H54 (cell line): ENCODE measurements around the gene CDH1.

ENCODE experiments used
- DNase-seq: peaks from one replicate; pipeline ENCODE4 v3.0.0; 2011; ENCODE audit warnings: low spot score, mixed read lengths; ENCODE audit not compliant: insufficient read length
- FAIRE-seq: peaks from 3 replicates; lab custom pipeline; 2011; peaks lifted over from hg19 to GRCh38; lab: Jason Lieb, UNC
- POLR2A ChIP-seq: IDR thresholded peaks from 2 replicates; pipeline ENCODE4 v1.6.1; 2011; ENCODE audit warnings: low read depth, mild to moderate bottlenecking, low read length

The CDH1 gene

DNA sequence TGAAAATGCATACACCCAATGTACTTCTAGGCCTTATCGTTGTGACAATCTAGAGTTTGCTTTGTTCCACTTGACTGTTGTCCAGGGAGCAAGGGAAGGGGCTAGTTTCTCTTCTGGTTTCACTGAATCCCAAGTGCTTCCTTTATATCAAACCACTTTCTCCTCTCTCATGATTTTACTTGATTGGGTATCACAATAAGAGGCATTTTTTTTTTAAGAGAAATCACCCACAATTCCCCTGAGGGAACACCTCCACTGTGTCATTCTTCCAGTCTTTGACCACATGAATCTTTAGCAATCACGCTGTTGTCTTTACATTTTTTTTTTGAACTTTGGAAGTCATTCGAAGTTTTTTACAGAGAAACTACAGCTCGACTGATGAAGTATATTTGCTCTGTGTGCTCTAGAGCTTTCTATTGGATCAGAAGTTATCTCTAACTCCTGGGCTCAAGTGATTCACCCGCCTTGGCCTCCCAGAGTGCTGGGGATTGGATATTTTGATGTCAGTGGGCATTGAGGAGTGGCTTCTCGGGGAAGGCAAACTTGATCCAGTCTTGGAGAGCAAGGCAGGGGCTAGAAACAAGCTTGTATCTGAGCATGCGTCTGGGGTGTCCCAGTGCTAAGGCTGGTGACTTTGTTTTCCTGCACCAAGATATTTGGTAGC, 3.0 kb downstream of the CDH1 start:
- FAIRE-seq (no peak), DNase-seq (no peak)
- TF ChIP-seq POLR2A = no peak

DNA sequence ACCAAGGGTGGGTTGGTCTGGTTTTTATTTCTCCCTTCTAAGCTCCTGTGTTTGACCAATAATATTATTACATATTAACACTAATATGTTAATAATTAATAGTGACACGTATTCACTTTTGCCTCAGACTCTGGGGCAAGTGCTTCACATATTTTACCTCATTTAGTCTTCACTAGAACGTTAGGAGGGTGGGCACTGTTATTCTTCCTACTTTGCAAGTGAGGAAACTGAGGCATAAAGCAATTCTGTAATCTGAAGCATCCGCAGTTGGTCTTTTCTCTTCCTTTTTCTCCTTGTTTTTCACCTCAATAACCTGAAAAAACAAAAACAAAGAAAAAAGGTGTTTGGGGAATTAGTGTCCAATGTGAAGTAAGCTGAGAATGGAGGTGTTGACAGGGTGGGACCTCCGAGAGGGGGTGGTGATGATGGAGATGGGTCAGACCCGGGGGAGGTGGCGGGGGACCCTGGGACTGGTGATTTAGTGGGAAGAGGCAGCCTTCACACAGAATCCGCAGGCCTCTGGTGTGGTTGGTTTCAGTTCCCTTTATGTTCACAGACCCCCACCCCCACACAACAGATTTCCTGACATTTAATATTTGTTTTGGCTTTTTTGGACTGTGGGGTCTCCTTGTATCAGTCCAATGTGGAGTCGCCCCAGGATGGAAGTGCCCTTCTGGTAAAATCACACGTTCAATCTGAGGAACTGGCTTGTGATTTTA, 3.7 kb downstream of the CDH1 start:
- DNase-seq = no peak
- no peak for TF ChIP-seq POLR2A
- FAIRE-seq = no peak

DNA sequence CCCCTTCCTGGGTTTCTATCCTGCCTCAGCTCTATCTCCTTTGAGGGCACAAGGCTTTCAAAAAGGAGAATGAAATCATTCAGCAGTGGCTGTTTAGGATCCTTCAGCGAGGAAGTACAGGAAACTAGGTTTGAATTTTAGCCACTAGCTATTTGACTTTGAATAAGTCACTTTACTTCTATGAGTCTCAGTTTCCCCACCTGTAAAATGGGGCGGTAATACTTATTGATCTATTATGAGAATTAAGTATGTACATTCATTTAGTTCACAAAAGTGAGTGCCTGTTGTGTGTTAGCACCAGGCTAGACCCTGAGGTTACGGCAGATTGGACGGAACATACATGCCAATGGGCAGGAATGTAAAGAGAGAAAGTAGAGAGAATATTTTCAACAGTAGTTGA, 6.6 kb downstream of the CDH1 start:
- FAIRE-seq = no peak

GRCh38 chr16:68744744-68745280, 7.7 kb downstream of the CDH1 start:
- no peak for TF ChIP-seq POLR2A
- no peak for FAIRE-seq
- DNase-seq = no peak

More for the DNA sequence above, 6.6 kb downstream of the CDH1 start:
- TF ChIP-seq POLR2A = no peak
- DNase-seq = no peak

- FAIRE-seq (no peak), DNase-seq (no peak)
- no peak for TF ChIP-seq POLR2A
These were observed 9.9 kb downstream of the CDH1 start for GRCh38 chr16:68746951-68747350.

GRCh38 chr16:68749432-68749831, 12.3 kb downstream of the CDH1 start:
- no peak for TF ChIP-seq POLR2A
- no peak for DNase-seq
- FAIRE-seq = no peak

GRCh38 chr16:68750193-68750695, 13.2 kb downstream of the CDH1 start:
- FAIRE-seq (no peak), DNase-seq (no peak)
- no peak for TF ChIP-seq POLR2A

- DNase-seq (no peak), FAIRE-seq (no peak)
- TF ChIP-seq POLR2A = no peak
These were observed 14.1 kb downstream of the CDH1 start for GRCh38 chr16:68751160-68751559.

GRCh38 chr16:68752602-68753001, 15.5 kb downstream of the CDH1 start:
- FAIRE-seq (no peak), DNase-seq (no peak)
- TF ChIP-seq POLR2A = no peak

DNA sequence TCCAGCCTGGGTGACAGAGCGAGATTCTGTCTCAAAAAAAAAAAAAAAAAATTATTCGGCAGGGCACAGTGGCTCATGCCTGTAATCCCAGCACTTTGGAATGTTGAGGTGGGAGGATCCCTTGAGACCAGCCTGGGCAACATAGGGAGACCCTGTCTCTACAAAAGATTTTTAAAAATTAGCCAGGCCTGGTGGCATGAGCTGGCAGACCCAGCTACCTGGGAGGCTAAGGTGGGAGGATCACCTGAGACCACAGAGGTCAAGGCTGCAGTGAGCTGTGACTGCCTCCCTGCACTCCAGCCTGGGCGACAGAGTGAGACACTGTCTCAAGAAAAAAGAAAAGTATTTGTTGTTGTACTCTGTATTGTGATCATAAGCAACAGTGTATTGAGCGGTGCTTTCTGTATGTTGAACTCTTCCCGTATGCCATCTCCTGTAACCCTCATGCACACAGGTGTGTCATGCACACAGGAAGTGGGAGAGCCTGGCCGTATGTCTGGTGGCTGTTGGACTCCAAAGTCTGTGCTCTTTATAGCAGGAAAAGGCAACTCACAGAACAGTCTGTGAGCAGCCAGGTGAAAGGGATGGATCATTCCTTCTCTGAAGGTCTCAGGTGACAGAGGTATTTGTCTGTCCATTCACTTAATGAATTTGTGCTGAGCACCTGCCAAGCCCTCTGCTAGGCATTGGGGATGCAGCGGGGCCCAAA, 17.1 kb downstream of the CDH1 start:
- DNase-seq (no peak), FAIRE-seq (no peak)
- TF ChIP-seq POLR2A = no peak

DNA sequence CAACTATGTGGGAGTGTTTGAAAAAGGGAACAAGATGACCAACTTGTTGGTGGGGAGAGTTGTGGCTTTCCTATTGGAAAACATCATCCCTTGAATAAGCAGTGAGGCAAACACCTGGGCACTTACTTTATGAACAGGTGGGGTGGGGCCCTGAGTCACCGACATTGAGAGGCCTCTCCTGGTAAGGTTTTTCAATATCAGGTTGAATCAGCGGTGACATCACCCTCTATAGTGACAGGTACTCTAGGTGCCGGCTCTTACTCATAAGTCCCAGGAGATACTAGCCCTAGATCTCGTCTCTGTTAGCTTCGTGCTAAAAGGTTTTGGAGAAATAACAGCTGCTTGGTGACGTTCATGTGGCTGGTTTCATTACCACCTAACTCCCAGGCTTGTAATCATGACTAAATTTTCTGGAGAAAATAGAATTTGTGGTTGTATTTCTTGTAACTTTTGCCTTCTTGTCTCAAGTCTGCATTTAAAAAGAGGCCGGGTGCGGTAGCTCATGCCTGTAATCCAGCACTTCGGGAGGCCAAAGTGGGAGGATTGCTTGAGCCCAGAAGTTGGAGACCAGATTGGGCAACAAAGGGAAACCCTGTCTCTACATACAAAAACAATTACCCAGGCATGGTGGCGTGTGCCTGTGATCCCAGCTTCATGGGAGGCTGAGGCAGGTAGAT, 19.3 kb downstream of the CDH1 start:
- TF ChIP-seq POLR2A = no peak
- FAIRE-seq (no peak), DNase-seq (no peak)

DNA sequence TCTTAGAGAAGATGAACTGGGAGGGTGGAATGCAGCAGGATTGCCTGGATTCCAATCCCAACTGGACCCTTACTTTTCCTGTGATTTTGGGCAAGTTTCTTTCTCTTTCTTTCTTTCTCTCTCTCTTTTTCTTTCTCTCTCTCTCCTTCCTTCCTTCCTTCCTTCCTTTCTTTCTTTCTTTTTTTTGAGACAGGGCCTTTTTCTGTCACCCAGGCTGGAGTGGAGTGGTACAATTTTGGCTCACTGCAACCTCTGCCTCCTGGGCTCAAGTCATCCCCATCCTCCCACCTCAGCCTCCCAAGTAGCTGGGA, 20.5 kb downstream of the CDH1 start:
- no peak for FAIRE-seq
- no peak for DNase-seq
- no peak for TF ChIP-seq POLR2A

GRCh38 chr16:68759062-68759461, 22.0 kb downstream of the CDH1 start:
- FAIRE-seq (no peak), DNase-seq (no peak)
- TF ChIP-seq POLR2A = no peak
